ENCODE measurements around the gene DAB2.

Gene DAB2

GRCh38 chr5:39333104-39333503 is 91.7 kb downstream of the DAB2 start:
- no peak for DNase-seq

- DNase-seq: no peak
Observed at GRCh38 chr5:39331861-39332381, 92.9 kb downstream of the DAB2 start.

DNA sequence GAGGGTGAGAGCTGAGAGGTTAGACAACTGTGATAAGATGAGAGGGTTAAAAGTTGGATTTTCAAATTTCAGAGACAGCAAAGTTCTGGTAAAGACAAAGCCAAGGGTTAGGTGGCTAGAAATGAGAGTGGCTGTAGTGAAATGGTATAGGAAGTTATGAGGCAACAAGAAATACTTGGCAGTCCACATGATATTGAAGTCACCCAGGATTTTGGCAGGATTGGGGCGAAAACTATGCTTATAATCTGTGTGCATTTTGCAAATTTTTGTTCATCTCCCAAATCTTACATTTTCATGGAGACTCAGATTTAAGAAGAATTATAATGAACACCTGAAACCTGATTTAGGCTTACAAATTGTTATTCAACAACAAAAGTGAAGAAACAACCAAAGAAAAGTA is 96.0 kb downstream of the DAB2 start:
- DNase-seq: no peak

DNA sequence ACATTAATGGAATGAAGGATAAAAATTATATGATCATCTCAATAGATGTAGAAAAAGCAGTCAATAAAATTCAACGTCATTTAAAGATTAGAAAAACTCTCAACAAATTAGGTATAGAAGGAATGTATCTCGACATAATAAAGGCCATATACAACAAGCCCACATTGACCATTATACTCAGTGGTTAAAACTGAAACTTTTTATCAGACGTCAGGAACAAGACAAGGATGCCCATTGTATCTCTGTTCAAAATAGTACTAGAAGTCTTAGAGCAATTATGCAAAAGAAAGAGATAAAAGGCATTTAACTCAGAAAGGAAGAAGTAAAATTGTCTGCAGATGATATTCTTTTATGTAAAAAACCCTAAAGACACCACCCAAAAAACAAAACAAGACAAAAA is 101.2 kb downstream of the DAB2 start:
- no peak for DNase-seq
